HFF-Myc (cell line): ENCODE results near the gene TMEM132D.

Experiments
- DNase-seq: peaks from one replicate; pipeline ENCODE4 v3.0.0-alpha.2; 2011; ENCODE audit warnings: low read depth; ENCODE audit errors: extremely low read depth
- H3K4me3 ChIP-seq: replicated peaks from 2 replicates; pipeline ENCODE4 v1.5.1; 2011; ENCODE audit warnings: low read depth, mild to moderate bottlenecking, control low read depth, low read length
- TF ChIP-seq, protein P1 (sequence below): IDR thresholded peaks from 2 replicates; pipeline ENCODE4 v1.5.1; 2012; ENCODE audit warnings: mild to moderate bottlenecking, low read depth, low read length, control low read depth; ENCODE audit errors: missing control alignments

Gene TMEM132D

DNA sequence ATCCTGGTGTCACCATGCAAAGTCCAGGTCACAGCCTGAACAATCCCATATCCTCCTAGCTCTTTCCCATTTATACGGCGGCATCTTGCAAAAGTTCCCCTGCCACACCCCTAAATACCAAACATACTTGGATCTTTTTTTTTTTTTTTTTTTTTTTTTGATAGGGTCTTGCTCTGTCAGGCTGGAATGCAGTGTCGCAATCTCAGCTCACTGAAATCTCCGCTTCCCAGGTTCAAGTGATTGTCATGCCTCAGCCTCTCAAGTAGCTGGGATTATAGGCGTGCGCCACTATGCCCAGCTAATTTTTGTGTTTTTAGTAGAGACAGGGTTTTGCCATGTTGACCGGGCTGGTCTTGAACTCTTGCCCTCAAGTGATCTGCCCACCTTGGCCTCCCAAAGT, 599.3 kb downstream of the TMEM132D start:
- no peak for DNase-seq
- TF ChIP-seq, protein P1, sequence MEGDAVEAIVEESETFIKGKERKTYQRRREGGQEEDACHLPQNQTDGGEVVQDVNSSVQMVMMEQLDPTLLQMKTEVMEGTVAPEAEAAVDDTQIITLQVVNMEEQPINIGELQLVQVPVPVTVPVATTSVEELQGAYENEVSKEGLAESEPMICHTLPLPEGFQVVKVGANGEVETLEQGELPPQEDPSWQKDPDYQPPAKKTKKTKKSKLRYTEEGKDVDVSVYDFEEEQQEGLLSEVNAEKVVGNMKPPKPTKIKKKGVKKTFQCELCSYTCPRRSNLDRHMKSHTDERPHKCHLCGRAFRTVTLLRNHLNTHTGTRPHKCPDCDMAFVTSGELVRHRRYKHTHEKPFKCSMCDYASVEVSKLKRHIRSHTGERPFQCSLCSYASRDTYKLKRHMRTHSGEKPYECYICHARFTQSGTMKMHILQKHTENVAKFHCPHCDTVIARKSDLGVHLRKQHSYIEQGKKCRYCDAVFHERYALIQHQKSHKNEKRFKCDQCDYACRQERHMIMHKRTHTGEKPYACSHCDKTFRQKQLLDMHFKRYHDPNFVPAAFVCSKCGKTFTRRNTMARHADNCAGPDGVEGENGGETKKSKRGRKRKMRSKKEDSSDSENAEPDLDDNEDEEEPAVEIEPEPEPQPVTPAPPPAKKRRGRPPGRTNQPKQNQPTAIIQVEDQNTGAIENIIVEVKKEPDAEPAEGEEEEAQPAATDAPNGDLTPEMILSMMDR = no peak
- H3K4me3 ChIP-seq = no peak overlapping the region

DNA sequence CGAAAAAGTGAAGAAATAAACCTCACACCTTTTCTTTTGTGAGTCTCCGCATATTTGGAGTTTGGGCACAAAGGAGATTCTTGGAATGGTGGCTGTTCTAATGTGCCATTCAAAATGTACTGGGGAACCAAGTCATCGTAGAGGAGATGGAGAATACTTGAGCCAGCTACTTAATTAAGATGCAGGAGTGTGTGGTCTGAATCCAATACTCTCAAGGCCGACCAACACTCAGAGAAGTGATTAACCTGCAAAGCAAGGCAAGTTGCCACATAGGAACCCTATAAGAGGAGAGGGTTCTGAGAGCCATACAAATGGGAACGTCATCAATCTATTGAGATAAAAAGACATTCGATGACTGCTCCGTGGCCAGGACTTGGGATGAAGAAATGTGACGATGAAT, 603.8 kb downstream of the TMEM132D start:
- TF ChIP-seq, protein P1 = no peak
- no peak for DNase-seq
- H3K4me3 ChIP-seq = no peak overlapping the region

DNA sequence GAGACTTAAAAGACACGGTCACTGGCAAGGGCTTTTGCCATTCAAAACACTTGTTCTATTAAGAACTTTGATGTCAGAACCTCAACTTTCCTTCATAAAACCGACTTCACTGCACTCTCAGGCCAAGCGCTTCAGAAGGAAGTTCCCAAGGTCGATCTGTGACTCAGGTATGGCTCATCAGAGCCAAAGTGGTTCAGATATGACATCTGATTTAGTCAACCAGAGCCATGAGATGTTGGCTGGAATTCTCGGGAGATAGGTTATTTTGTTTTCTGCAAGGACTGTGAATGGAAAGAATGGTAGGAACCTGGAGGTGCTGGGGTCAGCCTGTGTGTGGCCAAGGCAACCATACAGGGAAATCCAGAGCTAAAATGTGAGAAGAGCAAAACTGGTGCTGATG, 604.9 kb downstream of the TMEM132D start:
- H3K4me3 ChIP-seq = no peak overlapping the region
- no peak for DNase-seq
- TF ChIP-seq, protein P1 = no peak

DNA sequence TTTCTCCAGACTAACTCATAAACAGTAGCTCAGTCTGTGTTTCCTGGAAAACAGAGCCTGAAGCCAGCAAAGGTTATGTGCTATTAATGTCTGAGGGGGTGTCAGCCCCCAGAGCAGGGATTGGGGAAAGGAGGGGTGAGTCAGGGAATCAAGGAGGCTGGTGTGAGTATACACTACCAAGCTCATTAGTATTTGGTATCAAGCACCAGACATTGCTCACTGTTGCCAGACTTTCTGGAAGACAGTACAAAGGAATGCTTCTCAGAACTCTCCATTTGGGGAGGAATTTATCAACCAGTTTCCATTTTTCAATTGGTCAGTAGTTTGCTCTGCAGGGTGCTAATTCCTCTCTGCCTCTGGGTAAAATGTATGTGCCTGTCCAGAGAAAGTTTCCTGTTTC, 607.2 kb downstream of the TMEM132D start:
- H3K4me3 ChIP-seq = no peak overlapping the region
- TF ChIP-seq, protein P1 = no peak
- no peak for DNase-seq

DNA sequence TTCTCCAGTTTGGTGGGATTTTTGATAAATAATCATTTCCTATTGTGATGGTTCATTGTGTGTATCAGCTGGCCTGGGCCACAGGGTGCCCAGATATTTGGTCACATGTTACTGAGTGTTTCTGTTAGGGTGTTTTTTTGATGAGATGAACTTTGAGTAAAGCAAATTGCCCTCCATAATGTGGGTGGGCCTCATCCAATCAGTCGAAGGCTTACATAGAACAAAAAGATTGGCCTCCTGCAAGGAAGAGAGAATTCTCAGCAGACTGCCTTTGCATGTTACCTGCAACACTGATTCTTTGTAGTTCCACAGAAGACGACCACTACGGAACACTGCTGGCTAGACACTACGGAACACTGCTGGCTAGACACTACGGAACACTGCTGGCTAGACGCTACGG, 609.0 kb downstream of the TMEM132D start:
- no peak overlapping the region for H3K4me3 ChIP-seq
- no peak for DNase-seq

DNA sequence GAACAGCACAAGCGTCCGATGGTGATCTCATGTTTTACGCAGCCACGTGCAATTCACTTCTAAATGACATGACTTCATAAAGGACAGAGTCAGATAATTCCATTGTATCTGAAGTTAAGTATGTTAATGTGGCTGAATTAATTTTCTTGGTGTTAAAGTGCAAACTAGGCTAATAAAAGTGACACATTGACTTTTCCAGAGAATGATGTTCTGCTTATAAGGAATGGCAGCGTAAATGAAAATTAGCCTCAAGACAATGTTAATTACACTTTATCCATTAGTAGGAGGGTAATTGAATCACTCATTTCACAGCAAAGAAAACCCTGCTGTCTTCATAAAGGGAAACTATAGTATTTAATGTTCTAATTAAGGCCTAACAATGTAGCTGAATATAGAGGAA, 624.1 kb downstream of the TMEM132D start:
- no peak for DNase-seq
- TF ChIP-seq, protein P1 = no peak
- no peak overlapping the region for H3K4me3 ChIP-seq

More for the DNA sequence above, 609.0 kb downstream of the TMEM132D start:
- TF ChIP-seq, protein P1 = no peak

DNA sequence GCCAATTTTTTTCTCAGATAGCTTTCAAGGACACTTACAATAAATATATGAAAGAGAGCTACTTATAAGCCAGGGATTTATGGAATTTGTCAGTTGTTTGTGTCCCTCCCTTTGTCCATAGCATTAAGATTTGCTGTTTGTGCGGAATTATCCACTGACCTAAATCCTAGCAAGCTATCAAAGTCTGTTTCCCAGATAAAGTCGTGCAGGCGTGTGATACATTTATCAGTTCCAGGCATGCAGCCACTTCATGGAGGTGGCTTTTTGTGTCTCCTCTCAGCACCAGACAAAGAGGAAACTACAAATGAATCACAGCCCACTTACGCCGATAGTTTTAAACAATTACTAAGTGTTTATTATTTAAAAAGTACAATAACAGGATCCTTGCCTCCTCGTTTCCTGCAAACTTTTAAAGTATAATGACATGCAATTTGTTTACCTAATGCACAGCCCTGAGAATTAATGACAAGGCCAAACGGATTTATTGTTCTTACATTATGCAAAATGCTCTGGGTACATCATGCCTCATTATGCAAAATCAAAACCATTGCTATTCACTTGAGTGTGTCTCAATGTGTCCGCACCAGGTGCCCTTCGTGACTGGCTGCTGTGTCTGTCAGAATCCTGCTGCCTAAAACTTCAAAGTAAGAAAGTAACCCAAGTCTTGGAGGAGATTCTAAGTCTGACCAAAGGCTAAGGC, 627.3 kb downstream of the TMEM132D start:
- no peak for DNase-seq
- TF ChIP-seq, protein P1 = no peak
- H3K4me3 ChIP-seq = no peak overlapping the region
